ENCODE measurements around the gene GLRX5. TPM values are rescaled to one million over a fixed set of nuclear protein-coding genes. Genes with fewer than 3 reads are reported as not detected.
A peak's percentile ranks its signal among the peaks of the same experiment; 100 is the strongest.
"Not testable (repeated sequence)": the region's sequence is repeated elsewhere in the genome, so short reads cannot be mapped to it uniquely, and the experiment has no call there.

Gene GLRX5
- total RNA-seq, 3 donors from 2014 or later (not counting 1 experiment from before 2014, with no cell fraction given) = 16.7 to 26.0 (median 23.4) TPM

DNA sequence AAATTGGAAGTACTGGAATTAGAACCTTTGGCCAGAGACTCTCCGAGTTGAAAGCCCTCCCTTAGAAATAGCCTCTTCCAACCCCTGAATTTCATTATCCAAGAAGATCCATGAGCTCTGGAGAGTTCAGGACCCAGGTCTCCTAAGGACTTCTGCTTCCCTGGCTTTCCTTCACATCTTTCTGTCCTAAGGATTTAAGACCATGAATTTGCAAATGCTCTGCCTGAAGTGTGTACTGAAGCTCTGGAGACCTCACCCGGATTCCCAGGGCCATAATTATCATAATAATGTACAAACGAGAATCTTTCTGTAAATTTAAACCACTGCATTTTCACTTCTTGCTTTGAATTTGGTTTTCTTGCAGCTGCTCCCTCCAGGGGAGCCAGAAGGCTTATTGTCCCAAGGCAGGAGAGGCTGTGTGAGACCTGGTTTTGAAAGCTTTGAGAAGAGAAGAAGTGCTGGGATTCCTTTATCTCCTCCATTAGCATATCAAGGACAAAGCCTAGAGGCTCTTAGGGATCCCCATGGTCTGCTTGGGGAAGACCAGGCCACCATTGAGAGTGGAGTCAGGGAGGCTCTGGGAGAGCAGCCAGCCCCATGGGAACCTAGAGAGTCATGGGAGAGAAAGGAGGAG, 41.1 kb downstream of the GLRX5 start:
- intact Hi-C loops (cut with micrococcal nuclease) = no loop called here
- Histone ChIP-seq H3K36me3 (ENCODE audit: control insufficient read depth, insufficient read depth, low read length) (no peaks in the 10 kb centered on the region), H3K9me3 (ENCODE audit: control insufficient read depth, insufficient read depth, low read length) (no peaks in the 10 kb centered on the region), H3K4me3 (ENCODE audit: low read length) (no peak overlapping the region), H3K4me1 (ENCODE audit: control insufficient read depth, insufficient read depth, low read length) (no peaks in the 10 kb centered on the region), H3K27me3 (ENCODE audit: control insufficient read depth, insufficient read depth, low read length) (peaks cover 2% of the 10 kb centered on the region), H3K27ac (ENCODE audit: low read length) (no peak overlapping the region)
- Mint-ChIP-seq H3K27ac (no peak overlapping the region), H3K4me3 (no peak overlapping the region), H3K4me1 (no peaks in the 10 kb centered on the region), H3K27me3 (ENCODE audit: low read depth in 2 of 2) (peaks cover 13 to 16% of the 10 kb centered on the region in 2 donors), H3K9me3 (no peaks in the 10 kb centered on the region), H3K36me3 (no peaks in the 10 kb centered on the region)
- 47% methylated on average over 3 of the region's 3 CpGs for WGBS (ENCODE audit: insufficient coverage)
- TF ChIP-seq, protein P1, sequence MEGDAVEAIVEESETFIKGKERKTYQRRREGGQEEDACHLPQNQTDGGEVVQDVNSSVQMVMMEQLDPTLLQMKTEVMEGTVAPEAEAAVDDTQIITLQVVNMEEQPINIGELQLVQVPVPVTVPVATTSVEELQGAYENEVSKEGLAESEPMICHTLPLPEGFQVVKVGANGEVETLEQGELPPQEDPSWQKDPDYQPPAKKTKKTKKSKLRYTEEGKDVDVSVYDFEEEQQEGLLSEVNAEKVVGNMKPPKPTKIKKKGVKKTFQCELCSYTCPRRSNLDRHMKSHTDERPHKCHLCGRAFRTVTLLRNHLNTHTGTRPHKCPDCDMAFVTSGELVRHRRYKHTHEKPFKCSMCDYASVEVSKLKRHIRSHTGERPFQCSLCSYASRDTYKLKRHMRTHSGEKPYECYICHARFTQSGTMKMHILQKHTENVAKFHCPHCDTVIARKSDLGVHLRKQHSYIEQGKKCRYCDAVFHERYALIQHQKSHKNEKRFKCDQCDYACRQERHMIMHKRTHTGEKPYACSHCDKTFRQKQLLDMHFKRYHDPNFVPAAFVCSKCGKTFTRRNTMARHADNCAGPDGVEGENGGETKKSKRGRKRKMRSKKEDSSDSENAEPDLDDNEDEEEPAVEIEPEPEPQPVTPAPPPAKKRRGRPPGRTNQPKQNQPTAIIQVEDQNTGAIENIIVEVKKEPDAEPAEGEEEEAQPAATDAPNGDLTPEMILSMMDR (IDR thresholded peaks at IDR 0.05) = no peak
- DNase-seq (no peak), ATAC-seq (no peak)

DNA sequence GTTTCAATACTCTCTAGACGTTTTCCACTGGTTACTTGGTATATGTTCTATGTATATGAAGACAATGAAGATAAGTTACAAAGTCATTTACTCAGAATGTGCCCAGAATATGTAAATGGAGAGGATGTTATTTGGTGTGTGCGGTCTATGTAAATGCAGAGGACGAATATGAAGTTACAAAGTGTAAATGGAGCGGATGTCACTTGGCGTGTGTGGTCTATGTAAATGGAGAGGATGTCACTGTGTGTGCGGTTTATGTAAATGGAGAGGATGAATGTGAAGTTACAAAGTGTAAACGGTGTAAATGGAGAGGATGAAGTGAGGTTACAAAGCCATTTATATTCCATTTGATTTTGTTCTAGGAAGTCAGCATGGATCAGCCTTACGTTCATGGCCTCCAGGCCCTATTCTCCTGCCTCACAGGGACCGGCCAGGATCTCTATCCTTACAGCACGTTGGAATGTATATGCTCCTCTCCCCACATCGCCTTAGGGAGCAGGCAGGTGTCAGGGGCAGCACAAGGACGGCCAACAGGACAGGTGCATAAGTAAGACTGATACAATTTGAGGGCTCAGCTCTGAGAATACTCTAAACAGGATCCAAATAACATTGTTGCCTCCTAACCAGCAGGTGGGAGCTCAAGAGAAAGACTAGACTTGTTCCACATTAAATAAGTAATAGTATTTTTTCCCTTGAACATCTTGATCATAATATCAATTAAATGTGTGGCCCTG, 42.4 kb downstream of the GLRX5 start:
- Histone ChIP-seq H3K36me3 (ENCODE audit: control insufficient read depth, insufficient read depth, low read length) (no peaks in the 10 kb centered on the region), H3K27ac (ENCODE audit: low read length) (no peak overlapping the region), H3K9me3 (ENCODE audit: control insufficient read depth, insufficient read depth, low read length) (no peaks in the 10 kb centered on the region), H3K4me1 (ENCODE audit: control insufficient read depth, insufficient read depth, low read length) (no peaks in the 10 kb centered on the region), H3K4me3 (ENCODE audit: low read length) (no peak overlapping the region), H3K27me3 (ENCODE audit: control insufficient read depth, insufficient read depth, low read length) (peaks cover 2% of the 10 kb centered on the region)
- Mint-ChIP-seq H3K36me3 (no peaks in the 10 kb centered on the region), H3K4me1 (no peaks in the 10 kb centered on the region), H3K4me3 (no peak overlapping the region), H3K27me3 (ENCODE audit: low read depth in 2 of 2) (peaks cover 13 to 16% of the 10 kb centered on the region in 2 donors), H3K27ac (no peak overlapping the region), H3K9me3 (no peaks in the 10 kb centered on the region)
- ATAC-seq = peak in 1 of 3 donors; percentile 38
- 73% methylated on average over 12 of the region's 12 CpGs for WGBS (ENCODE audit: insufficient coverage)
- intact Hi-C loops (cut with micrococcal nuclease) = no loop called here
- DNase-seq = peak in 1 of 2 donors; percentile 18
- TF ChIP-seq, protein P1 (IDR thresholded peaks at IDR 0.05) = no peak

DNA sequence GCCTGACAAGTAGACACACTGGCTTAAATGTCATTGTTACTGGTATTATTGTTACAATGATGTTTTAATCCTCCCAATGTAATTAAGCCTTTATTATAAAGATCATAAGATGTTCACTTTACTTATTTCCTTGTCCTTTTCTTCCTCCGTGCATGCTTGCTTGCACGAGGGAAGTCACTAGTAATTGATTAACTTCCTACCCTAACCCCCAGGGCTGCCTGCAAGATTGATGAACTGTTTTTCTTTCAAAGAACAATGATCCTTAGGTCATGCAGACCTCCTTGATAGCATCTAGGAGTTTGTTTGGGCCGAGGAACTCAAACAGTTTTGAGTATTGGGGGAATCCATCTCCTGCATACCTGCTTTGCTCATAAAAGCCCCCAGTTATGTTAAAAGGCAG, 43.0 kb downstream of the GLRX5 start:
- Mint-ChIP-seq H3K36me3 (no peaks in the 10 kb centered on the region), H3K4me3 (no peak overlapping the region), H3K4me1 (no peaks in the 10 kb centered on the region), H3K27me3 (ENCODE audit: low read depth in 2 of 2) (peaks cover 13 to 16% of the 10 kb centered on the region in 2 donors), H3K9me3 (no peaks in the 10 kb centered on the region), H3K27ac (no peak overlapping the region)
- H3K4me3 ChIP-seq (ENCODE audit: low read length) = no peak overlapping the region
- TF ChIP-seq, protein P1 (IDR thresholded peaks at IDR 0.05) = no peak
- DNase-seq = no peak
- 13% methylated on average over 3 of the region's 3 CpGs for WGBS (ENCODE audit: insufficient coverage)
- intact Hi-C loops (cut with micrococcal nuclease) = no loop called here
- no peaks in the 10 kb centered on the region for H3K9me3 ChIP-seq (ENCODE audit: control insufficient read depth, insufficient read depth, low read length)
- no peaks in the 10 kb centered on the region for H3K36me3 ChIP-seq (ENCODE audit: control insufficient read depth, insufficient read depth, low read length)
- no peaks in the 10 kb centered on the region for H3K4me1 ChIP-seq (ENCODE audit: control insufficient read depth, insufficient read depth, low read length)
- ATAC-seq = no peak
- H3K27me3 ChIP-seq (ENCODE audit: control insufficient read depth, insufficient read depth, low read length) = peaks cover 2% of the 10 kb centered on the region
- no peak overlapping the region for H3K27ac ChIP-seq (ENCODE audit: low read length)

DNA sequence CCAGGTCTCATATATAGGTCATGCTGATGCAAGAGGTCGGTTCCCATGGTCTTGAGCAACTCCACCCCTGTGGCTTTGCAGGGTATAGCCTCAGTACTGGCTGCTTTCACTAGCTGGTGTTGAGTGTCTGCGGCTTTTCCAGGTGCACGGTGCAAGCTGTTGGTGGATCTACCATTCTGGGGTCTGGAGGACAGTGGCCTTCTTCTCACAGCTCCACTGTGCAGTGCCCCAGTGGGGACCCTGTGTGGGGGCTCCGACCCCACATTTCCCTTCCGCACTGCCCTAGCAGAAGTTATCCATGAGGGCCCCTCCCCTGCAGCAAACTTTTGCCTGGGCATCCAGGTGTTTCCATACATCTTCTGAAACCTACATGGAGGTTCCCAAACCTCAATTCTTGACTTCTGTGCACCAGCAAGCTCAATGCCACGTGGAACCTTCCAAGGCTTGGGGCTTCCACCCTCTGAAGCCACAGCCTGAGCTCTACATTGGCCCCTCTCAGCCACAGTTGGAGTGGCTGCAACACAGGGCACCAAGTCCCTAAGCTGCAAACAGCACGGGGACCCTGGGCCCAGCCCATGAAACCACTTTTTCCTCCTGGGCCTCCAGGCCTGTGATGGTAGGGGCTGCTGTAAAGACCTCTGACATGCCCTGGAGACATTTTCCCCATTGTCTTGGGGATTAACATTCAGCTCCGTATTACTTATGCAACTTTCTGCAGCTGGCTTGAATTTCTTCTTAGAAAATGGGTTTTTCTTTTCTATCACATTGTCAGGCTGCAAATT, 49.2 kb downstream of the GLRX5 start:
- H3K36me3 ChIP-seq (ENCODE audit: control insufficient read depth, insufficient read depth, low read length); H3K4me3 ChIP-seq (ENCODE audit: low read length); H3K4me3 Mint-ChIP-seq; H3K27ac ChIP-seq (ENCODE audit: low read length); intact Hi-C loops (cut with micrococcal nuclease); H3K9me3 Mint-ChIP-seq; H3K27me3 ChIP-seq (ENCODE audit: control insufficient read depth, insufficient read depth, low read length); ATAC-seq; H3K36me3 Mint-ChIP-seq; H3K9me3 ChIP-seq (ENCODE audit: control insufficient read depth, insufficient read depth, low read length); H3K4me1 ChIP-seq (ENCODE audit: control insufficient read depth, insufficient read depth, low read length); H3K4me1 Mint-ChIP-seq; H3K27ac Mint-ChIP-seq; DNase-seq: not testable (repeated sequence)
- peaks cover 9 to 34% of the 10 kb centered on the region in 2 donors for H3K27me3 Mint-ChIP-seq (ENCODE audit: low read depth in 2 of 2)
- 85% methylated on average over 8 of the region's 8 CpGs for WGBS (ENCODE audit: insufficient coverage)

Data from natural killer cell (primary cell).